GM19035 (cell line): Measurements from ENCODE around the gene PGF.

ENCODE experiments used
- ATAC-seq: cut with Tn5 transposase; IDR thresholded peaks from one replicate; pipeline ENCODE4 v1.9.1; 2021; ENCODE audit not compliant: unreplicated experiment

The PGF gene

GRCh38 chr14:74905595-74906142 lies 49.7 kb downstream of the PGF start:
- ATAC-seq, result no peak

GRCh38 chr14:74904635-74905503 lies 50.5 kb downstream of the PGF start:
- ATAC-seq, result no peak

GRCh38 chr14:74902941-74903705 lies 52.3 kb downstream of the PGF start:
- ATAC-seq, result no peak

- ATAC-seq, result no peak
Measured at GRCh38 chr14:74898694-74899093, 56.7 kb downstream of the PGF start.

GRCh38 chr14:74898083-74898482 lies 57.3 kb downstream of the PGF start:
- ATAC-seq, result no peak

GRCh38 chr14:74897642-74898041 lies 57.8 kb downstream of the PGF start:
- ATAC-seq, result no peak

GRCh38 chr14:74896400-74896799 lies 59.0 kb downstream of the PGF start:
- ATAC-seq, result no peak

- no peak for ATAC-seq
Measured at GRCh38 chr14:74893614-74894091, 61.7 kb downstream of the PGF start.

GRCh38 chr14:74892745-74893144 lies 62.7 kb downstream of the PGF start:
- ATAC-seq, result no peak

GRCh38 chr14:74891870-74892269 lies 63.5 kb downstream of the PGF start:
- ATAC-seq, result no peak
